ELR (cell line): ENCODE results near the gene CHRND.
"Not testable (repeated sequence)": the region's sequence is repeated elsewhere in the genome, so short reads cannot be mapped to it uniquely, and the experiment has no call there.

ENCODE experiments used
- DNase-seq: peaks from one replicate; pipeline ENCODE4 v3.0.0-alpha.2; 2015; ENCODE audit warnings: low read depth

The CHRND gene

GRCh38 chr2:232527905-232528470 is 2.0 kb downstream of the CHRND start:
- no peak for DNase-seq

DNA sequence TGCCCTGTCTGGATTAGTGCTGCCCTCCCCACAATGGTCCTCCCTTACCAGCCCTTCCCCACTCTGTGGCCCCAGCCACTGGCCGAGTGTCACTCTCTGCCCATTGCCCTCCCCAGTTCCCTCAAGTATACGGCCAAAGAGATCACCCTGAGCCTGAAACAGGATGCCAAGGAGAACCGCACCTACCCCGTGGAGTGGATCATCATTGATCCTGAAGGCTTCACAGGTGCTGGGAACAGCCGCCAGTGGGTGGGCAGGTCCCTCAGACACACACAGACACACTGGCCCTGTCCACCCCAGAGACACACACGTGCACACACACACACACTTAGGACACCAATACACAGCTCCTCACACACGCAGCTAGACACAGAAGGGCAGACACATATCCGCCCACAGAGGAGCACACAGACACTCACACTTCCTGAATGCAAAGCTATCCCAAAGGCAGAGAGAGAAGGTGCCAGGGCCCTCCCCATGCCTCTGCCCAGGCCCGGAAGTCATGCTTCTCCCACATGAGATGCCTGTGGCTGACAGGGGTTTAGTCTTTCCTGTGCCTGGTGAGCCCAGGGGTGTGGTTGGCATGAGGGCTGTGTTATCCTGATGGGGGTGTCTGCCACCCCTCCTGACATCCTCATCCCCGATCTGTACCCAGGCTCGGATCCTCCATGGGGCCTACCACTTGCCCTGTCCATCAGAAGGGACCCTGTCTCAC is 2.9 kb downstream of the CHRND start:
- no peak for DNase-seq

DNA sequence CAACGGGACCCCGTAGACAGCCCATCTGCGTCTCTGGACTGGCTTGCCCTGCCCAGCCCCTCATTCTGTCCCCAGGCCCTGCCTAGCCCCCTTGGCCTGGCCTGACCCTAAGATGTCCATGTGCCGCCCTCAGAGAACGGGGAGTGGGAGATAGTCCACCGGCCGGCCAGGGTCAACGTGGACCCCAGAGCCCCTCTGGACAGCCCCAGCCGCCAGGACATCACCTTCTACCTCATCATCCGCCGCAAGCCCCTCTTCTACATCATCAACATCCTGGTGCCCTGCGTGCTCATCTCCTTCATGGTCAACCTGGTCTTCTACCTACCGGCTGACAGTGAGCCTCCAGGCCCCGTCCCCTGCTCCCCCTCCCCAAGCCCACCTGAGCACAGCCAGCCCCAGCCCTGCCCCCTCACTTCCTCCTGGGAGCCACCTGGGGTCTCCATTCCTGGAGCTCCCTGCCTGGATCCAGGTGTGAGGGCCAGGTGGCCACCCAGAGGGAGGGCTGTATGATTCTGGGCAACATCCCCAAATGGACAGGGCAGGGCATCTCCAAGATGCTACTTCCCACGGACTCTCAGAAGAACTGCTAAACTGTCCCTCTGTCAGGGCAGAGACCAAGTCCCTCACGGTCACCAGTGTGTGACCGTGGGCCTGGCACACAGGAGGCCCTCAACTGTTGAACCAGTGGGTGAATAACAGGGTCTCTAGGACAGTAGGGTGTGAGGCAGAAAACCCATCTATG is 4.0 kb downstream of the CHRND start:
- no peak for DNase-seq

DNA sequence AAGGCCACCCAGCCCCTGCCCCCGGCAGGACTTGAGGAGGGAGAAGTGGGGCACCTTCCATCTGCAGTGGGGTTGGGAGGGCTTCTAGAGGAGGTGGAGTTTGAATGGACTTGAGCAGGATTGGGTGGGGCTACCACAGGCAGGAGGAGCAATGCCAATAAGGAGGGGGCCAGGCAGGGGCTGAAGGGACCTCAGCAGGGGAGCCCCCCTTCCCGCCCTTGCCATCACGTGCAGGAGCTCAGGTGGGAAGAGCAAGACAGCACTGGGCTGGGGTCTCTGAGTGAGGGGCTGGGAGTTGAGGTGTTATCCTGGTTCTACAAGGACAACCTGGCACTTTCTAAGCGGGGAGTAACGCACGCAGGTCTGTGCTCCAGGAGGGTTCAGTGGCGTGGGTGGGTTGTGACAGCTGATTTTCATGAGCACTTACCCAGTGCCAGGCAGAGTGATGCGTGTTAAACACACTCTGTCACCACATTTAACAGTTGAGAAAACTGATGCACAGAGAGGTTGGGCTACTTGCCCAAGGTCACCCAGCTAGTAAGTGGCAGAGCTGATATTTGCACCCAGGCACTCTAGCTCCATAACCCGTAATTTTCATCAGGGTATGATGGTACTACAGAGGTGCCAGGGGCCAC is 4.8 kb downstream of the CHRND start:
- no peak for DNase-seq

GRCh38 chr2:232532419-232532818 is 6.5 kb downstream of the CHRND start:
- DNase-seq: no peak

DNA sequence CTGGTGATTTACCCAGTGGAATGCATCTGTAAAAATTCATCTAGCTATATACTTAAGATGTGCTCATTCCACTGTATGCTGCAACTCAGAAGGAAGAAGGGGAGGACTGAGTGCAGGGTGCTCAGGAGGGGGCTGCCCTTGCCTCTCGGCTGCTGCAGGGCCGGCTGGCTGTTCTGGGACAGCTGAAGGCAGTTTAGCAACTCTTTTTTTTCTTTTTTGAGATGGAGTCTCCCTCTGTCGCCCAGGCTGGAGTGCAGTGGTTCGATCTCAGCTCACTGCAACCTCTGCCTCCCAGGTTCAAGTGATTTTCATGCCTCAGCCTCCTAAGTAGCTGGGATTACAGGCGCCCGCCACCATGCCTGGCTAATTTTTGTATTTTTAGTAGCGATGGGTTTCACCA is 6.9 kb downstream of the CHRND start:
- DNase-seq: not testable (repeated sequence)

DNA sequence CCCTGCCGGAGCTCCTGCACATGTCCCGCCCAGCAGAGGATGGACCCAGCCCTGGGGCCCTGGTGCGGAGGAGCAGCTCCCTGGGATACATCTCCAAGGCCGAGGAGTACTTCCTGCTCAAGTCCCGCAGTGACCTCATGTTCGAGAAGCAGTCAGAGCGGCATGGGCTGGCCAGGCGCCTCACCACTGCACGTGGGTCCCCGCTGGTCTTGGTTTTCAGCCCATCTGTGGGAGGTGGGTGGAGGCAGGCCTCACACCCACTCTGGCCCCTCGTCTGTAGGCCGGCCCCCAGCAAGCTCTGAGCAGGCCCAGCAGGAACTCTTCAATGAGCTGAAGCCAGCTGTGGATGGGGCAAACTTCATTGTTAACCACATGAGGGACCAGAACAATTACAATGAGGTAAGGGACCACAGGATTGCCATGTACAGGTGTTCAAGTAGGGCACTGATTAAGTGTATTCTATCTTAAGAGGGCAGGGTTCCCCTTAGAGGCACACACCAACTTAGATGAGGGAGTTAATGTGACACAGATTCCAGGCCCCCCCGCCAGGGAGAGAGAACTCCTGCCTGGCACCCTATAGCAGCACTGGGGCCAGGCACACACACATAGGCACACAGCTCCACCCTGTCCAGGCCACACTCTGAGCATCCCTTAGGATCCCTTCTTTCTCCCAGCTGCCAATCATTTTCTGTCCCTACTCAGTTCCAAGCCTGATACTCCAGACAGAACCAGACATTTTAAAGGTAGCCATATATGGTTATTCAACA is 8.2 kb downstream of the CHRND start:
- no peak for DNase-seq

- no peak for DNase-seq
Measured at GRCh38 chr2:232534940-232535651, 9.1 kb downstream of the CHRND start.

GRCh38 chr2:232535761-232536530 is 10.0 kb downstream of the CHRND start:
- DNase-seq: no peak

DNA sequence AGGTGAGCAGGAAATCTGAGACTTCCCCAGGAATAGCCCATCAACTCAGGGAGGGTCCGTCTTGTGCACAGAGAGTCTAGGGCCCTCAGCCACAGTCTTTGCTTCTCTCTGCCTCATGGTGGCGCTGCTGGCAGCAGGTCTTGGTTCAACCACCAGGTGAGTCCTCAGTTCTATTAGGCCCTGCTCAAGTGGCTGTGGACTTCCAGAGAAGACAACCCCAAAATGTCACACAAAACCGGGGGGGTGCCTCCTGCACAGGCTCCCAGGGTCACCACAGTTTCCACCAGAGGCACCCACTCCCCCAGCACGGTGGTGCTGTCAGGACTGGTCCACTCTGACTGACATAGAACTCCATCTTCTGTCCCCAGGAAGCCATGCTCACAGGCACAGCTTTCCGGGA is 11.1 kb downstream of the CHRND start:
- peak; percentile 24 for DNase-seq

- DNase-seq: no peak
Measured at GRCh38 chr2:232537499-232537898, 11.5 kb downstream of the CHRND start.

DNA sequence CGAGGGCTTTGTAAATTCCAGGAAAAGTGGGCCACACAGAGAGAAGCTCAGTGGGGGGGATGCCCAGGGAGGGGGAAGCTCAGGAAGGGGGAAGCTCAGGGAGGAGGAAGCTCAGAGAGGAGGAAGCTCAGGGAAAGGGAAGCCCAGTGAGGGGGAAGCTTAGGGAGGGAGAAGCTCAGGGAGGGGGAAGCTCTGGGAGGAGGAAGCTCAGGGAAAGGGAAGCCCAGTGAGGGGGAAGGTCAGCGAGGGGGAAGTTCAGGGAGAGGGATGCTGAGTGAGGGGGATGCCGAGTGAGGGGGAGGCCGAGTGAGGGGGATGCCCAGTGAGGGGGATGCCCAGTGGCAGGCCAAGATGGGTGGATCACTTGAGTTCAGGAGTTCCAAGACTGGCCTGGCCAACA is 12.7 kb downstream of the CHRND start:
- no peak for DNase-seq

DNA sequence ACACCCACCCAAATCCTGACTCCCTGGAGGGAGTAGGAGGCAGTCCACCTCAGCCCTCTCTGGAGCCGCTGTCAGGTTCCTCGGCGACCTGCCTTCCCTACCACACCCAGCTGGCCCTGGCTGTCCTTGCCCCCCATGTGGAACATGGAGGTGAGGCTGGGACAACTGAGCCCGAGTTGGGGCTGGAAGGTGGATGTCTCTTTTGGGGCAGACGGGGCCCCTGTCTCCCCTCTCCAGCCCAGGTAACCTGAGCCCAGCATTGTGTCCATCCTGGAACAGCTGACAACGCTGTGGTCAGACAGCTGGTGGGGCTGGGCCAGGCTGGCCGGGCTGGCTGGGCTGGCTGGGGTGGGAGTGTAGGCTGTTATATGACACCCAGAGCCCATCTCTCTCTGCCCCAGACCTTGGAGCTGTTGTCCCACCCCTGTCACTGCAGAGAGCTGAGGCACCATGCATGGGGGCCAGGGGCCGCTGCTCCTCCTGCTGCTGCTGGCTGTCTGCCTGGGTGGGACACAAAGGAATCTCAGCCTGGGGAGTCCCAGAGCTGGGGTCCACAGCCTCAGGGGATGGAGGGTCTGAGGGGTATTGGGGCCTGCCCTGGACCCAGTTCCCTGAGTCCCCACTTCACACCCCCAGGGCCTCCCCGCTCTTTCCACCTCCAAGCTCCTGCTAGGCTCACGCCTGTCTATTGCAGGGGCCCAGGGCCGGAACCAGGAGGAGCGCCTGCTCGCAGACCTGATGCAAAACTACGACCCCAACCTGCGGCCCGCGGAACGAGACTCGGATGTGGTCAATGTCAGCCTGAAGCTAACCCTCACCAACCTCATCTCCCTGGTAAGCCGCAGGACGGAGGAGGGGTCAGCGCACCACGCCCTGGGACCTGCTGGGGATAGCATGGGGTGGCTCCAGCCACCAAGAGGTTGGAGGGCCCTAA is 13.6 kb downstream of the CHRND start, which contains the start of gene CHRNG:
Gene CHRNG (plus strand): TSS at position 395 of the 934 bp plus-strand sequence. CDS start 56 bp downstream, at position 451.
- no peak for DNase-seq

- no peak for DNase-seq
Measured at GRCh38 chr2:232540441-232541041, 14.6 kb downstream of the CHRND start.

GRCh38 chr2:232541195-232541960 is 15.4 kb downstream of the CHRND start:
- DNase-seq: no peak

DNA sequence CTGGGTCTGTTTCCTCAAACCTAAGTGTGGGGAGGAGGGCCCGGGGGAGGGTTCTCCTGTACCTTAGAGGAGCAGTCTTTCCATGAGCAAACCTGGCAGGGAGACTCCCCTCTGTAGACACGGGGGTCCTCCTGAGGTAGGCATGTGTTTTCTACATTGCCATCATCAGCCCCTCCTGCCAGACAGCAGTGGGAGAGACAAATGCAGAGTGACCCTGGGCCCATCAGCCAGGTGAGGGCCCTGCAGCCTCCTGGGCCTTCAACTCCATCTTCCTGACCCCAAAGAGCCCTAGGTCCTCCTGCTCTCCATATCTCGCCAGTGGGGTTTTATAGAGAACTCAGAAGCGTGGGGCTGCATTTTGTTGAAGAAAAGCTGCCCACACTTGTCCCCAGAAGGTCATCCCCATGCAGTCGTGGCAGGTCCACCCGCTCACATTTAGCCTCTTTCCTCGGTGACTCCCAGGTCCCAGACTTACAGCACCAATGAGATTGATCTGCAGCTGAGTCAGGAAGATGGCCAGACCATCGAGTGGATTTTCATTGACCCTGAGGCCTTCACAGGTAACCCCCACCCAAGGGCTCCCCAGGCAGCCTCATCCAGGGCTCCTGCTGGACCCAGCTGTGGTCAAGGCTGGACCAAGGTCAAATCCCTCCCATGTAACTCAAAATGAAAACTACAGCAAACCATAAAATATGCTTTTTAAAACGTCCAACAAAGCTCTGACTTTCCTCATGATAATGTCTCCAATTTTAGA is 16.2 kb downstream of the CHRND start:
- no peak for DNase-seq

GRCh38 chr2:232542715-232543467 is 16.9 kb downstream of the CHRND start:
- DNase-seq: no peak
